GM19324 (cell line): Measurements from ENCODE around the gene SHLD2.
"Not testable (repeated sequence)": the region's sequence is repeated elsewhere in the genome, so short reads cannot be mapped to it uniquely, and the experiment has no call there.

Experiments
- ATAC-seq: cut with Tn5 transposase; IDR thresholded peaks from one replicate; pipeline ENCODE4 v1.9.1; 2021; ENCODE audit warnings: mild to moderate bottlenecking, moderate library complexity; ENCODE audit not compliant: unreplicated experiment, low FRiP score

Gene SHLD2

GRCh38 chr10:87206922-87207321, 111.9 kb downstream of the SHLD2 start:
- ATAC-seq = not testable (repeated sequence)

DNA sequence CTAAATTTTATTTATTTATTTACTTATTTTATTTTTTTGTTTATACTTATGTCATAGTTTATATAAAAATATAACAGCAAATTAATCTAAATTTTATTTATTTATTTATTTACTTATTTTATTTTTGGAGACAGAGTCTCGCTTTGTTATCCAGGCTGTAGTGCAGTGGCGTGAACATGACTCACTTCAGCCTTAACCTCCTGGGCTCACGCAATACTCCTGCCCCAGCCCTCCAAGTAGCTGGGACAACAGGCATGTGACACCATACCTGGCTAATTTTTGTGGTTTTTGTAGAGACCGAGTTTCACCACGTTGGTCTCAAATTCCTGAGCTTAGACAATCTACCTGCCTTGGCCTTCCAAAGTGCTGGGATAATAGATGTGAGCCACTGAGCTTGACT, 115.3 kb downstream of the SHLD2 start:
- not testable (repeated sequence) for ATAC-seq

DNA sequence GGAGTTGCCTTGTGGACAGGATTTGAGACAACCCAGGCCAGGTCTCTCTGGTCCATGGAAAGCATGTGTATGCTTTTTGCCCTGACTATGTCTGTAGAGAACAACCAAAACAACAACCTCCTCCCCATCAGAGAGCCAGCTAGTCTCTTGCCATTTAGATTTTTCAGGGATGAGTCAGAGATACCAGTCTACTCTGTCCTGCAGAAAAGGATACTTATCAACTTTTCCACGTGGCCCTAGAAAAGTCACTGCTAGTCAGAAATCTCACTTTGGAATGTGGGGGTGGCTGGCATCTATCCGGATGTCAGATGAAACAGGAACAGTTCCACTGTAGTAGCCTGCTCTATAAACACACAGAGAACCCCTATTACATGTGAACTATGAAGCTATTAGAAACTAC, 116.8 kb downstream of the SHLD2 start:
- ATAC-seq = not testable (repeated sequence)

DNA sequence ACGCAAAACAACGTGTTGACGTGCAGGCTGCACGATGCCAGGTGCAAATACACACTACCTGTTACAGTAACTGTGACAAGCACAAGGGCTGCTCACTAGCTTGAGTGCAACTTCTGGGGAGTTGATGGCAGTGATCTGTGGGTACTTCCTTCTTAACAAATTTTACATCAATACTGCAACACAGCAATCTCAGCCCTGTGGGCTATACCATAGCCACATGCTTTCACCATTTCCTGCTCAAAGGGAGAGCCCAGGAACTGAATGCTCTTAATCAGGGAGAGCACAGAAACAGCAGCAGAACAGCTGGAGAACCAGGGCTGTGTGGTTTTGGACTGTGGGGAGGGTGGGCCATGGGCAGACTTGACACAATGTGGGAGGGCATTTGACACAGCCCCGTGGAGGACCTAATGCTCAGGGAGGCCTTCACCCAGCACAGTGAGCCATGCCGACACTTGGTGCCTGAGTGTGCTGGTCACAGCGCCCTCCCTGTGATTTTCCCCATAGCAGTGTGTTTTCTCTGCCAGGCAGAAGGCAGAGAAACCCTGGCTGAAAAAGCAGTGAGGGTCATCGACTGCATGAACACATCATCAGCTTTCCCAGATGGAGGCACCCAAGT, 118.3 kb downstream of the SHLD2 start:
- ATAC-seq = not testable (repeated sequence)

GRCh38 chr10:87213806-87214205, 118.8 kb downstream of the SHLD2 start:
- not testable (repeated sequence) for ATAC-seq

DNA sequence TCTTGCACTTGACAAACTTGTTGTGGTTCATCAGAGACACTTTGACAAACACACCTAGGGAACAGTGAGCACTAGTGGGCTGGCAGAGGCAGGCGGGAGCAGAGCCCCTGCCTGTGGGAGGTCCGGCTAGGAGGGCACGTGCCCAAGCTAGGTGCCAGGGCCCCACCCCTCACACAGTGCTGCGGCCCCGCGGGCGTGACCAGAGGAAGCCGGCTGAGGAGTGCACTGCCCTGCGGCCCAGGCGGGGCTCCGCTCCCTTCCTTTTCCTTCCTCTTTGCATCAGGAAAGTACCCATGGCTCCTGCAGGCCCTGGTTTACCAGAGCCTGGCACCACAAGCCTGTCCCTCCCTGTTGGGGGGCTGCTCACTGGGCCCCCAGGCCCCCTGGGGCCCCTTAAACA, 121.1 kb downstream of the SHLD2 start:
- not testable (repeated sequence) for ATAC-seq

GRCh38 chr10:87219370-87219769, 124.4 kb downstream of the SHLD2 start:
- ATAC-seq = not testable (repeated sequence)

GRCh38 chr10:87222789-87223188, 127.8 kb downstream of the SHLD2 start:
- not testable (repeated sequence) for ATAC-seq

GRCh38 chr10:87225148-87225547, 130.1 kb downstream of the SHLD2 start, which contains the start of gene NUTM2A:
TSS of gene NUTM2A (plus strand) at chr10:87225448. CDS start at chr10:87225831, 383 bp downstream.
- ATAC-seq = not testable (repeated sequence)

- not testable (repeated sequence) for ATAC-seq
These were observed 133.2 kb downstream of the SHLD2 start for GRCh38 chr10:87228247-87228646.

- ATAC-seq = not testable (repeated sequence)
These were observed 134.2 kb downstream of the SHLD2 start for GRCh38 chr10:87229211-87229610.

DNA sequence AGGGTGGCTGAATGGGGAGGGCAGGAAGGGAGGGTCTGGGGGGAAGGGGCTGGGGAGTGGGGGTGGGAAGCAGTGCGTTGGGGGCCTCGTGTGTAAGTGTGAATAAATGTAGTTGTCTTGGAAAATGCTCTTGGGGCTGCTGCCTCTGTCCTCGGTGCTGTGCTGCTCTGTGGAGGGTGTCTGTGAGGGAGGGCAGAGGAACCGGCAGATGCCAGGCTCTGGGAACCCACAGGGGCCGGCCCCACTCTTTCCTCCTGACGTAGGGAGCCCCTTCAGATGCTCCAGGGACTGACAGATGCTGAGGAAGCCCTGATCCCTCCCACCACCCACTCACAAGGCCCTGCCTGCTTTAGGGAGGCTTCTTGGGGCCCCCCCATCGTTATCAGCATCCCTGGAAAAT, 139.8 kb downstream of the SHLD2 start:
- not testable (repeated sequence) for ATAC-seq

GRCh38 chr10:87237244-87237643, 142.2 kb downstream of the SHLD2 start:
- ATAC-seq = not testable (repeated sequence)

DNA sequence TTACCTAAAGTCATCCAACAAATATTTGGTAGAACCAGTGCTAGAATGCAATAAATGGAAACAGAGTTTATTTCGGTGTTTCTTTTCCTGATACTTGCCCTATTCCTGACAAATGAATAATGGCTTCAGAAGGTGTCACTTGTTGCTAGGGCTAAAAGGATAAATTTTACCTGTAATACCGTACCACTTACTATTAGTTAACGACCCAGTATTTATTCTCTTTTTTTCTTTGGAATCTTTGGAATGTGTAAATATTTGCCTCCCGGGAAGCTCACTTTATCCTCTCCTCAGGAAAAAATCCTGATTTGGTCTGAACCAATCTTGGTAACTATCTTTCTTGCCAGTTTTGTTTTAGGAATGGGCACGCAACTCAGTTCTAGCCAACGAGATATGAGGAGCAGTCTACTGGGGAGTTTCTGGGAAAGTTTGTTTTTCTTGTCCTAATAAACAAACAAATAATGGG, 144.4 kb downstream of the SHLD2 start:
- not testable (repeated sequence) for ATAC-seq
